NCI-H2171 treated with DMSO at 0.1 percent for 48 hours (cell line): ENCODE results near the gene ARNT2.

Experiments used
- DNase-seq: peaks from one replicate; lab custom pipeline; 2025; lab: John Stamatoyannopoulos, UW

ARNT2 gene

GRCh38 chr15:80558631-80559319 is 154.6 kb downstream of the ARNT2 start:
- DNase-seq, result no peak

GRCh38 chr15:80559320-80559693 is 155.1 kb downstream of the ARNT2 start:
- no peak for DNase-seq

GRCh38 chr15:80559761-80560160 is 155.6 kb downstream of the ARNT2 start:
- DNase-seq, result no peak

GRCh38 chr15:80560601-80561400 is 156.6 kb downstream of the ARNT2 start:
- DNase-seq, result no peak

- no peak for DNase-seq
Observed at GRCh38 chr15:80561500-80561899, 157.3 kb downstream of the ARNT2 start.

- DNase-seq, result no peak
Observed at GRCh38 chr15:80562033-80562432, 157.9 kb downstream of the ARNT2 start.

GRCh38 chr15:80562846-80563245 is 158.7 kb downstream of the ARNT2 start:
- no peak for DNase-seq

- no peak for DNase-seq
Observed at GRCh38 chr15:80563372-80563997, 159.3 kb downstream of the ARNT2 start.

- DNase-seq, result no peak
Observed at GRCh38 chr15:80564056-80564455, 159.9 kb downstream of the ARNT2 start.

- no peak for DNase-seq
Observed at GRCh38 chr15:80565398-80565797, 161.2 kb downstream of the ARNT2 start.

- DNase-seq, result no peak
Observed at GRCh38 chr15:80565988-80566387, 161.8 kb downstream of the ARNT2 start.

- no peak for DNase-seq
Observed at GRCh38 chr15:80567721-80568157, 163.6 kb downstream of the ARNT2 start.

- no peak for DNase-seq
Observed at GRCh38 chr15:80568298-80568697, 164.1 kb downstream of the ARNT2 start.

GRCh38 chr15:80568876-80569605 is 164.9 kb downstream of the ARNT2 start:
- no peak for DNase-seq

GRCh38 chr15:80569656-80570055 is 165.5 kb downstream of the ARNT2 start:
- DNase-seq, result no peak

GRCh38 chr15:80570553-80570952 is 166.4 kb downstream of the ARNT2 start:
- no peak for DNase-seq

- DNase-seq, result no peak
Observed at GRCh38 chr15:80572337-80572736, 168.2 kb downstream of the ARNT2 start.

GRCh38 chr15:80573606-80574005 is 169.4 kb downstream of the ARNT2 start:
- DNase-seq, result no peak

- DNase-seq, result no peak
Observed at GRCh38 chr15:80574590-80574989, 170.4 kb downstream of the ARNT2 start.

- no peak for DNase-seq
Observed at GRCh38 chr15:80576519-80577090, 172.4 kb downstream of the ARNT2 start.

- no peak for DNase-seq
Observed at GRCh38 chr15:80577552-80578205, 173.5 kb downstream of the ARNT2 start.
